H9 (cell line): ENCODE measurements around the gene CDKN3. TPM values are rescaled to one million over a fixed set of nuclear protein-coding genes. Genes with fewer than 3 reads are reported as not detected.

Experiments used
- DNase-seq: peaks from one replicate; pipeline ENCODE4 v3.0.0-alpha.2; 2017
- H2AFZ ChIP-seq: one replicate; pipeline ENCODE4 v1.6.1; 2013; ENCODE audit warnings: mild to moderate bottlenecking, low read length, control low read depth, moderate library complexity
- H2AK5ac ChIP-seq: 2 replicates; pipeline ENCODE4 v1.6.1; 2013; ENCODE audit warnings: low read length, control low read depth, mixed read lengths; ENCODE audit not compliant: insufficient read length
- H2BK120ac ChIP-seq: one replicate; pipeline ENCODE4 v1.6.1; 2013; ENCODE audit warnings: low read depth, mild to moderate bottlenecking, low read length, control low read depth, inconsistent platforms; ENCODE audit not compliant: poor library complexity, severe bottlenecking
- H2BK12ac ChIP-seq: 2 replicates; pipeline ENCODE4 v1.6.1; 2013; ENCODE audit warnings: low read length, control low read depth, mixed read lengths, low read depth; ENCODE audit not compliant: insufficient read length
- H2BK15ac ChIP-seq: 2 replicates; pipeline ENCODE4 v1.6.1; 2013; ENCODE audit warnings: low read depth, low read length, control low read depth
- H2BK20ac ChIP-seq: one replicate; pipeline ENCODE4 v1.6.1; 2013; ENCODE audit warnings: low read depth, mild to moderate bottlenecking, low read length, control low read depth, inconsistent platforms; ENCODE audit not compliant: poor library complexity, severe bottlenecking
- H2BK5ac ChIP-seq: 2 replicates; pipeline ENCODE4 v1.6.1; 2013; ENCODE audit warnings: low read length, control low read depth, mixed read lengths; ENCODE audit not compliant: insufficient read length
- H3K14ac ChIP-seq: 2 replicates; pipeline ENCODE4 v1.6.1; 2013; ENCODE audit warnings: low read length, control low read depth; ENCODE audit not compliant: insufficient read depth
- H3K18ac ChIP-seq: 2 replicates; pipeline ENCODE4 v1.6.1; 2013; ENCODE audit warnings: low read depth, mild to moderate bottlenecking, mixed read lengths, low read length, control low read depth; ENCODE audit not compliant: insufficient read length
- H3K23ac ChIP-seq: 2 replicates; pipeline ENCODE4 v1.6.1; 2013; ENCODE audit warnings: low read length, control low read depth, mixed read lengths, low read depth; ENCODE audit not compliant: insufficient read length
- H3K23me2 ChIP-seq: 2 replicates; pipeline ENCODE4 v1.6.1; 2013; ENCODE audit warnings: low read depth, mild to moderate bottlenecking, mixed read lengths, low read length, control low read depth; ENCODE audit not compliant: insufficient read length, poor library complexity, severe bottlenecking
- H3K27ac ChIP-seq: 2 replicates; pipeline ENCODE4 v1.5.1; 2013; ENCODE audit warnings: low read length, control low read depth, mixed read lengths, low read depth; ENCODE audit not compliant: insufficient read length
- H3K27me3 ChIP-seq: 2 replicates; pipeline ENCODE4 v1.6.1; 2013; ENCODE audit warnings: low read length, control low read depth, inconsistent platforms; ENCODE audit not compliant: insufficient read depth
- H3K4ac ChIP-seq: 2 replicates; pipeline ENCODE4 v1.6.1; 2013; ENCODE audit warnings: low read depth, mild to moderate bottlenecking, control low read depth, inconsistent platforms, low read length, moderate library complexity
- H3K4me1 ChIP-seq: 2 replicates; pipeline ENCODE4 v1.6.1; 2013; ENCODE audit warnings: low read length, control low read depth, inconsistent platforms; ENCODE audit not compliant: insufficient read depth
- H3K4me2 ChIP-seq: 2 replicates; pipeline ENCODE4 v1.6.1; 2013; ENCODE audit warnings: low read length, control low read depth, mixed read lengths; ENCODE audit not compliant: insufficient read length, insufficient read depth
- H3K56ac ChIP-seq: 2 replicates; pipeline ENCODE4 v1.6.1; 2013; ENCODE audit warnings: low read depth, mild to moderate bottlenecking, mixed read lengths, low read length, control low read depth; ENCODE audit not compliant: insufficient read length
- H3K79me1 ChIP-seq: 2 replicates; pipeline ENCODE4 v1.6.1; 2013; ENCODE audit warnings: low read depth, mild to moderate bottlenecking, moderate library complexity, low read length, control low read depth, inconsistent platforms; ENCODE audit not compliant: insufficient read depth, poor library complexity, severe bottlenecking
- H3K79me2 ChIP-seq: 2 replicates; pipeline ENCODE4 v1.6.1; 2013; ENCODE audit warnings: low read length, control low read depth, inconsistent platforms; ENCODE audit not compliant: insufficient read depth
- H3K9ac ChIP-seq: 2 replicates; pipeline ENCODE4 v1.6.1; 2013; ENCODE audit warnings: low read length, control low read depth, mixed read lengths; ENCODE audit not compliant: insufficient read length; ENCODE audit errors: extremely low read depth
- H3K9me3 ChIP-seq: one replicate; pipeline ENCODE4 v1.6.1; 2013; ENCODE audit warnings: low read depth, low read length, inconsistent platforms; ENCODE audit not compliant: control insufficient read depth
- H3T11ph ChIP-seq: one replicate; pipeline ENCODE4 v1.6.1; 2013; ENCODE audit warnings: mild to moderate bottlenecking, low read length, control low read depth, inconsistent platforms
- H4K20me1 ChIP-seq: one replicate; pipeline ENCODE4 v1.6.1; 2013; ENCODE audit not compliant: control insufficient read depth, insufficient read length, insufficient read depth
- H4K5ac ChIP-seq: 2 replicates; pipeline ENCODE4 v1.6.1; 2013; ENCODE audit warnings: low read depth, mild to moderate bottlenecking, mixed read lengths, low read length, control low read depth; ENCODE audit not compliant: insufficient read length
- H4K8ac ChIP-seq: replicated peaks from 2 replicates; pipeline ENCODE4 v1.6.1; 2013; ENCODE audit warnings: low read length, control low read depth, mixed read lengths, low read depth; ENCODE audit not compliant: insufficient read length
- H4K91ac ChIP-seq: 2 replicates; pipeline ENCODE4 v1.6.1; 2013; ENCODE audit warnings: low read depth, mild to moderate bottlenecking, moderate library complexity, mixed read lengths, low read length, control low read depth; ENCODE audit not compliant: insufficient read length
- H3K27ac Mint-ChIP-seq, 3 experiments: 2 replicates in 2 of 3; 3 replicates in 1 of 3; pipeline ENCODE4 v1.8.0; 2020 to 2021; ENCODE audit warnings: mixed read lengths in 3 of 3, mild to moderate bottlenecking in 1 of 3, moderate library complexity in 1 of 3
- H3K27me3 Mint-ChIP-seq: 2 replicates; pipeline ENCODE4 v1.8.0; 2021; ENCODE audit warnings: low read depth, mild to moderate bottlenecking, moderate library complexity, mixed read lengths
- H3K36me3 Mint-ChIP-seq, 3 experiments: 2 replicates in 2 of 3; 3 replicates in 1 of 3; pipeline ENCODE4 v1.8.0; 2020 to 2021; ENCODE audit warnings: low read depth in 3 of 3, mixed read lengths in 3 of 3; ENCODE audit not compliant: insufficient read depth in 1 of 3
- H3K4me1 Mint-ChIP-seq, 2 experiments: 2 replicates each; pipeline ENCODE4 v1.8.0; 2020; ENCODE audit warnings: mixed read lengths in 2 of 2
- H3K4me3 Mint-ChIP-seq, 2 experiments: 2 replicates in 1 of 2; 3 replicates in 1 of 2; pipeline ENCODE4 v1.8.0; 2020 to 2021; ENCODE audit warnings: mild to moderate bottlenecking in 2 of 2, mixed read lengths in 2 of 2, moderate library complexity in 1 of 2
- H3K9me3 Mint-ChIP-seq, 2 experiments: 2 replicates in 1 of 2; 3 replicates in 1 of 2; pipeline ENCODE4 v1.8.0; 2020; ENCODE audit warnings: mild to moderate bottlenecking in 2 of 2, mixed read lengths in 2 of 2, moderate library complexity in 1 of 2
- CTCF ChIP-seq: fragments of 200-600 bp; sonication (generic); conservative IDR thresholded peaks from 3 replicates; pipeline ENCODE4 v1.8.0; 2021; ENCODE audit warnings: antibody characterized with exemption, mild to moderate bottlenecking
- WGBS: extraction: QIAGEN DNeasy Blood & Tissue Kit; methylation state at CpG from one replicate; pipeline ENCODE4 v1.1.7; 2013; ENCODE audit warnings: missing lambda C conversion rate, low lambda C conversion rate, mixed read lengths; ENCODE audit not compliant: insufficient read length; ENCODE audit errors: extremely low coverage; 5-methylcytosine and 5-hydroxymethylcytosine counted together
- total RNA-seq: library from RNA; stranded (reverse); gene quantifications from 2 replicates; pipeline ENCODE4 v1.2.1, GENCODE V29; 2021

CDKN3 gene
- total RNA-seq, 1 experiment from 2014 or later: 45.9 TPM

- no peak overlapping the region for H3K18ac ChIP-seq
- no peaks in the 10 kb centered on the region for H3K79me1 ChIP-seq
- no peak overlapping the region for H2BK15ac ChIP-seq
- H3K36me3 Mint-ChIP-seq: 0 out of 7 replicates have a peak, but pooled peaks cover 0 to 2% (median 0%) of the 10 kb centered on the region in 3 experiments
- no peak overlapping the region for H2BK12ac ChIP-seq
- peaks cover 5% of the 10 kb centered on the region for H3K4me1 ChIP-seq
- H3K9me3 ChIP-seq: no peaks in the 10 kb centered on the region
- 0 out of 7 replicates have a peak overlapping the region, but pooled peaks of 1 of the 3 experiments have one; percentile 12 for H3K27ac Mint-ChIP-seq
- no peak overlapping the region for H2BK5ac ChIP-seq
- no peak overlapping the region for H2BK120ac ChIP-seq
- no peak overlapping the region for H3K23ac ChIP-seq
- no peak overlapping the region for H4K5ac ChIP-seq
- H3K4me1 Mint-ChIP-seq: peaks cover 23 to 28% of the 10 kb centered on the region in 2 experiments
- H3K9ac ChIP-seq: no peak overlapping the region
- no peak overlapping the region for H3T11ph ChIP-seq
- peaks cover 0 to 1% of the 10 kb centered on the region in 2 experiments; a peak in 2 of 5 replicates for H3K9me3 Mint-ChIP-seq
- no peaks in the 10 kb centered on the region for H3K27me3 ChIP-seq
- H4K20me1 ChIP-seq: no peaks in the 10 kb centered on the region
- no CpG with 5 or more reads among the region's 5 CpGs for WGBS
- no peak overlapping the region for H3K4ac ChIP-seq
- no peak for DNase-seq
- no peak overlapping the region for H2AFZ ChIP-seq
- H4K8ac ChIP-seq: no peak overlapping the region
- H2AK5ac ChIP-seq: no peak overlapping the region
- no peaks in the 10 kb centered on the region for H3K23me2 ChIP-seq
- H3K4me3 Mint-ChIP-seq: no peak overlapping the region
- H3K79me2 ChIP-seq: no peaks in the 10 kb centered on the region
- no peak overlapping the region for H2BK20ac ChIP-seq
- H3K27me3 Mint-ChIP-seq: peaks cover under 1% of the 10 kb centered on the region
- H4K91ac ChIP-seq: no peak overlapping the region
- TF ChIP-seq CTCF: peak; percentile 90
- no peak overlapping the region for H3K27ac ChIP-seq
- no peak overlapping the region for H3K14ac ChIP-seq
- no peak overlapping the region for H3K56ac ChIP-seq
- no peak overlapping the region for H3K4me2 ChIP-seq
These were observed 48.7 kb upstream of the CDKN3 start for GRCh38 chr14:54348001-54348611.
